GM20431 (cell line): ENCODE measurements around the gene BCL2.

Experiments used
- in situ Hi-C: fragments of 300-500 bp; cut with MseI, MboI; formaldehyde crosslinking; loops from one replicate; pipeline ENCODE4 v1.15.0; 2020; ENCODE audit warnings: low sequenced_read_pairs; ENCODE audit not compliant: unreplicated experiment

The BCL2 gene

DNA sequence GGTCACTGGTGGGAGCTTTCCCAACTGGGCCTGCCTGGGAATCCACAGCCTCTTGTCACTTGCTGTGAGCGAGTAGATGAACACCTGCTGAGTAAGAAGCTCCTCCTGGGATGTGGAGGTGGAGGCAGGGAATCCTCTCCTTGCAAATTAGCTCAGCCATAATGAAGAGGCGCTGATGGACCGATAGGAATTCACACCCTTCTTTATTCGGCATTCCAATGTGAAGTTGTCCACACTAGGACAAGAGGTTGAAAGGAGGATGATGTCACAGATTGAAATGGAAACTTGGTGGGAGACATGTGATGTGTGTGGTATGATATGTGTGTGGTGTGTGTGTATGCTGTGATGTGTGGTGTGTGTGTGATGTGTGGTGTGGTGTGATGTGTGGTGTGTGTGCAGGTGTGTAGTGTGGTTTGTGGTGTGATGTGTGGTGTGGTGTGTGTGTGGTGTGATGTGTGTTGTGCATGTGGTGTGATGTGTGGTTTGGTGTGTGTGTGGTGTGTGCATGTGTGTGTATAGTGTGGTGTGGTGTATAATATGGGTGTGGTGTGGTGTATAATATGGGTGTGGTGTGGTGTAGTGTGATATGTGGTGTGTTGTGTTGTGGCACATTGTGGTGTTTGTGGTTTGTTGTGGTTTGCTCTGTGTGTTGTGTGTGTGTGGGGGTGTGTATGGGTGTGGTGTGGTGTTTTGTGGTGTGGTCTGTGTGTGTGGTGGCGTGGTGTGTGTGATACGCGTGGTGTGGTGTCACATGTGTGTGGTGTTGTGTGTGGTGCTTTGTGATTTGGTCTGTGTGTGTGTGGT is 216.4 kb downstream of the BCL2 start:
- in situ Hi-C loops, result no loop called here

GRCh38 chr18:63100630-63101055 is 218.9 kb downstream of the BCL2 start:
- in situ Hi-C loops, result no loop called here

GRCh38 chr18:63099848-63100629 is 219.5 kb downstream of the BCL2 start:
- in situ Hi-C loops, result no loop called here

DNA sequence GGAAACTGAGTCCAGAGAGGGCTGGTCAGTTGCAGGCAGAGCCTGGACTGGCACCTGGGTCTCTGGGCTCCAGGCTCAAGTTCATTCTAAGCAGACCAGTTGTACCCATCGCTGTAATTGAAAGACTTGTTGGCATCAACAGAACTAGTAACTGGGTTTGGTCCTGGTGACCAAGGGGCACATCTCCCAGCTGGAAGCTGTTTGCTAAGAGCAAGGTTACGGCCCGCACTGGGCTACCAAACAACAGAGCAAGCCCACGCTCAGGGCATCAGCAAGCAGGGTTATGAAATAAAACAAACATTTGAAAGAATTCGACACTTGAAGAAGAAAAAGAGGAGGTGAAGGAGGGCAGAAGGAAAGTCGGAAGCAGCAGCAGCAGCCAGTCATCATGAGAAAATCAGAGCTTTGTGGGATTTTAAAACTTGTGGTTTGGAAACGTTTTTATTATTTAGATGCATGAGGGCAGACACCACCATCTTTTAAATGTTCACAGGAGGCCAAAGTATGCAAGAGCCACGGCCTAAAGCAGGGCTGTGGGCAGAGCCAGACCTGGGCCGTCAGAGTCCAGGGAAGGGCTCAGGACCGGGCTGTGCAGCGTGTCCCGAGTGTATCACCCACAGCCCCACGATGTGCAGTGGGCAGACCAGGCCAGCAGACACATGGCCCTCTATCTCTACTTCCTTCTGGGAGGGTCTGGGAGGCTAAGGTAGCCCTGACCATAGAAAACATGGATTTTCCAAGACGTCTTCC is 220.3 kb downstream of the BCL2 start:
- in situ Hi-C loops, result no loop called here

GRCh38 chr18:63098018-63098981 is 221.3 kb downstream of the BCL2 start:
- in situ Hi-C loops, result no loop called here

GRCh38 chr18:63097178-63097577 is 222.4 kb downstream of the BCL2 start:
- in situ Hi-C loops, result no loop called here

DNA sequence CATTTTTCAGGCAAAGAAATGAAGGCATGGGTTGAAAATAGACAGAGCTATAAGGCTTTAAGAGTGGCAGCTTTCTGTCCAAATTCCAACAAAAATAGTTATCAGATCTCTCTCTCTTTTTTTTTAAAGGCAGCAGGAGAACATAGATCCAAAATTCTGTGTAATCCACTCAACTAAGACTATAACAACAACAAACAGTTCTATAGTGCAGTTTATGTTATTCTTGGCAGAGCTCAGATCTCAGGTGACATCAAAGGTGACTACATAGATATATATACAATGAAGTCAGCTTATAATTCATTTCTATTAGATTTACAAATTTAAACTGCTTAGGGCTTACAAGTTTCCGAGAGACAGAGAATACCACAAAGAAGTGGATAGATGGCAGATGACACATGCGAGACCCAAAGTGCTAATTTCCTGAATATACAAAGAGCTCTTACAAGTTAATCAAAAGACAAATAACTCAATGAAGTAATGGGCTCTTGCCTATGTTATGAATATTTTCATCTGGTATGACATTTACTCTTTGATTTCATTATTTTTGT is 223.2 kb downstream of the BCL2 start:
- in situ Hi-C loops, result no loop called here

DNA sequence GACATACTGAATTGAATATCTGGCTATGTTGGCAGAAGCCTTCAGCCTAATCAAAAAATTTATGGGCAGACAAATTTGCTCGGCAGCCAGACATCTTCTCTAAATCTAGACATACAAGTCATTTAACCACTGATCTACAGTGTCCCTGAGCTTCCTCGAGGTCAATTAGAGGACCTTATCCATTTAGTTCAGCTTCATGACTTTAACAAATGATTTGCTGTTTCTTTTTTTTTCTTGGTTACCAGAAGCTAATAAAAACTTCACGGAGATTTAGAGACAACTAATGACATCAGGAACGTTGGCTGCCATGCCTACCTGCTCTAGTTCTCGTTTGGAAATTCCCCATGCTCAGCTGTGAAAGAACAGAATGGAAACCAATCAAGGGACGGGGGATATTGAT is 223.8 kb downstream of the BCL2 start:
- in situ Hi-C loops, result no loop called here

GRCh38 chr18:63091671-63092364 is 227.8 kb downstream of the BCL2 start:
- in situ Hi-C loops, result no loop called here

GRCh38 chr18:63090334-63090733 is 229.2 kb downstream of the BCL2 start:
- in situ Hi-C loops, result no loop called here

DNA sequence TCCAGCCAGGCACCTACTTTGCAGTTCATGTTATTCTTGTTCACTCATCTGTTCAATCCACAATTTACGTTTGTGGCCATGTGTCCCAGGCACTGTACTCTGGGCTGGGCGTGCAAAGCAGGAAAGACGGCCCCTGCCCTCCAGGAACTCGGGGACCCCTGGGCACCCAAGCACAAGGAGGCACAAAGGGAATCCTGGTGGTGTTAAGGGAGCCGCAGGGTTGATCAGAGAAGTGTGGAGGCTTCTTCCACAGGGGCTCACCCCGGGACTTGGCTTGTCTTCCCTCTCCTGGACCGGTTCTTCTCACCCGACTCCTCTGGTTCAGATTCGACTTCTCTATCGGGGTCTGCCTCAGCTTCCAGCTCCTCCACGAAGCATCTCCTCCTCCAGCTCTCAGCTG is 230.5 kb downstream of the BCL2 start:
- in situ Hi-C loops, result no loop called here

DNA sequence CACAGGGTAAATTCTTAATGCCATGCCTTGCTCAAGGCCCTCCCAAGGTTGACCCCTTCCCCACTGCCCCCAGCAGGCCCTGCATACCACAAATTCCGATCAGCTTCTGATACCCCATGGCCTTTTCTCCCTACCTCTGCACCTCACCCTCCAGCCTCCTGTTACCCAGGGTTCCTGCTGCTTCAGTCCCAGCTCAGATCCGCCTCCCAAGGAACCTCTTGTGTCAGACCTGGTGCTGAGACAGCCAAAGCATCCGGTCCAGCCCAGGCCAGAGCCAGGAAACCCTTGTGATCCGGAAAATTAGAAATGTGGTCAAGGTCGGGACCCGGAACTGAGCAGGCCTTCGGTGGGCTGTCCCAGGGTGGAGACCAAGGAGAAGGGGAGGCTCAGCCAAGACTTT is 231.3 kb downstream of the BCL2 start:
- in situ Hi-C loops, result no loop called here

DNA sequence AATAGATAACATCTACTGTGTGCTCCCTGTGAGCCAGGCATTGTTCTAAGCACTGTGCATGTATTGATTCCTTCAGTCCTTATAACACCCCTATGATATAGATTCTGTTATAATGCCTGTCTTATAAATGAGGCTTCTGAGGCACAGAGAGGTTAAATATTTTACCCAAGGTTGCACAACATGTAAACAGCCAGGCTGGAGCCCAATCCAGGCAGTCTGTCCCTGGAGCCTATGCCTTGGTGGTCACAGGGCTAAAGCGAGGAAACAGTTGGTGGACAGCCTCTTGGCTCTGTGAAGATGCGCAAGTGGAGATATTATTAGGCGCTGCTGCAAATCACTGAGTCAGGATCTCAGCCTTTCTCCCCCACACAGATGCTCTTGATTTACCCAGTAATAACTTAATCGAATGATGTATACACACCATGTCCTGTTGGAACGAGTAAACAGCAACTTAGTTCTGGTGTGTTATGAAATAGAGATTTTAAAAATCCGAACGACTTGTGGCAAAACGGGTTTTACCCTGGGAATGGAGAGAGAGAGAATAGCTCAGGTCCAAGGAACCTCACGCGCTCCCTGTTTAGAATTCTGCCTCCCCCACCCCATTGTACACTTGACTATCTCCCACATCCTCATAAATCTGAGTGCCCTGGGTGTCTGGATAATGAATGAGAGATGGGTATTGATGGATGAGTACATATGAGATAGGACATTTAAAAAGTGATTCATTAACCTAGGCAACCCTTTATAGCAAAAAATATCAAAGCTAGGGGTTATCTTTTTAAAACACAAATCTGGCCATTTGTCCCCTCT is 231.9 kb downstream of the BCL2 start:
- in situ Hi-C loops, result no loop called here

GRCh38 chr18:63085611-63086010 is 234.0 kb downstream of the BCL2 start:
- in situ Hi-C loops, result no loop called here

- in situ Hi-C loops, result no loop called here
Observed at GRCh38 chr18:63084219-63084618, 235.3 kb downstream of the BCL2 start.

- in situ Hi-C loops, result no loop called here
Observed at GRCh38 chr18:63083555-63083954, 236.0 kb downstream of the BCL2 start.

DNA sequence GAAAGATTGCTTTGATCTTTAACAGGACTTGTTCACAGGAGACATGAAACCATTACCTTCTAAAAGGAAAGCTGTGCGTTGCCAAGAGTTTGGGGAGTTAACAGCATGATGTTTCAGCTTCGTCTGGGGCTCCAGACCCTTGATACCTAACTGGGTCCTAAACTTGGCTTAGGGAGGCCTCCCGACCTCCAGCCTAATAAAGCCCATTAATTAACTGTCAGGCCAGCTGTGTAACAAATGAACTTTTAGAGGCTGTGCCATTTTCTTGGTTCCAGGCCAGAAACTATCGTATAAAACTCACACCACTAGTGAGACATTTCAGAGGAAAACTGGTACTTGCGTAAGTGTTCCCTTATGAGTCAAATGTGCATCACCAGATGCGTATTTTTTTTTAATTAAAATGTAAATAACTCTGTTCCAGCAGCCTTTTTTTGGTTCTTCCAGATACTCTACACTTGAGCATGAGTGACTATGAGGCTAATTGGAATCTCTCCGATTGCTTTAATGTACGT is 236.5 kb downstream of the BCL2 start:
- in situ Hi-C loops, result no loop called here
